Measurements from ENCODE around the gene ADAMTS16. TPM values are rescaled to one million over a fixed set of nuclear protein-coding genes. Genes with fewer than 3 reads are reported as not detected.
A peak's percentile ranks its signal among the peaks of the same experiment; 100 is the strongest.

Gene ADAMTS16
- total and polyA plus RNA-seq, 9 of the 15 experiments (the other 6 are each of a cell fraction or from before 2014, with no cell fraction given) = not detected

- TF ChIP-seq, protein P1, sequence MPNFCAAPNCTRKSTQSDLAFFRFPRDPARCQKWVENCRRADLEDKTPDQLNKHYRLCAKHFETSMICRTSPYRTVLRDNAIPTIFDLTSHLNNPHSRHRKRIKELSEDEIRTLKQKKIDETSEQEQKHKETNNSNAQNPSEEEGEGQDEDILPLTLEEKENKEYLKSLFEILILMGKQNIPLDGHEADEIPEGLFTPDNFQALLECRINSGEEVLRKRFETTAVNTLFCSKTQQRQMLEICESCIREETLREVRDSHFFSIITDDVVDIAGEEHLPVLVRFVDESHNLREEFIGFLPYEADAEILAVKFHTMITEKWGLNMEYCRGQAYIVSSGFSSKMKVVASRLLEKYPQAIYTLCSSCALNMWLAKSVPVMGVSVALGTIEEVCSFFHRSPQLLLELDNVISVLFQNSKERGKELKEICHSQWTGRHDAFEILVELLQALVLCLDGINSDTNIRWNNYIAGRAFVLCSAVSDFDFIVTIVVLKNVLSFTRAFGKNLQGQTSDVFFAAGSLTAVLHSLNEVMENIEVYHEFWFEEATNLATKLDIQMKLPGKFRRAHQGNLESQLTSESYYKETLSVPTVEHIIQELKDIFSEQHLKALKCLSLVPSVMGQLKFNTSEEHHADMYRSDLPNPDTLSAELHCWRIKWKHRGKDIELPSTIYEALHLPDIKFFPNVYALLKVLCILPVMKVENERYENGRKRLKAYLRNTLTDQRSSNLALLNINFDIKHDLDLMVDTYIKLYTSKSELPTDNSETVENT (CRISPR knock-in tag; IDR thresholded peaks at IDR 0.05) = no peak
- TF ChIP-seq MAZ (CRISPR knock-in tag; conservative IDR thresholded peaks at IDR 0.05 in 1 of 2, IDR thresholded peaks at IDR 0.05 in 1 of 2) = peak in 1 of 2 experiments; percentile 42; a peak in 1 of 4 replicates
- TF ChIP-seq RBM22 (IDR thresholded peaks at IDR 0.05; ENCODE audit: low read depth, low read length, poor library complexity, severe bottlenecking) = no peak
- no peak for TF ChIP-seq KLF6 (CRISPR knock-in tag; IDR thresholded peaks at IDR 0.05; ENCODE audit: borderline replicate concordance)
- TF ChIP-seq TARDBP (IDR thresholded peaks at IDR 0.05) = no peak
- no peak for TF ChIP-seq FOXO4 (CRISPR knock-in tag; IDR thresholded peaks at IDR 0.05)
- TF ChIP-seq JUND (IDR thresholded peaks at IDR 0.05; ENCODE audit: borderline replicate concordance, low read depth, low read length) = peak; percentile 94
- TF ChIP-seq JUND (tag; IDR thresholded peaks at IDR 0.05; ENCODE audit: borderline replicate concordance, low read depth, low read length) = peak; percentile 86; the same call in 2 of the 3 replicates
- TF ChIP-seq SMC3 (conservative IDR thresholded peaks at IDR 0.05; ENCODE audit: insufficient read depth, low read depth, low read length) = no peak
- no peak for TF ChIP-seq ZNF431 (CRISPR knock-in tag; IDR thresholded peaks at IDR 0.05)
- no peak for TF ChIP-seq CAMTA2 (CRISPR knock-in tag; conservative IDR thresholded peaks at IDR 0.05)
- TF ChIP-seq RBM39 (optimal IDR thresholded peaks at IDR 0.05; ENCODE audit: low read depth, low read length) = no peak
- TF ChIP-seq ZNF408 (CRISPR knock-in tag; IDR thresholded peaks at IDR 0.05; ENCODE audit: low read depth) = no peak
- TF ChIP-seq SMAD1 (IDR thresholded peaks at IDR 0.05; ENCODE audit: low read depth, low read length, partially characterized antibody) = no peak
- TF ChIP-seq ZBTB7A (IDR thresholded peaks at IDR 0.05; ENCODE audit: borderline replicate concordance, control insufficient read depth, low read depth, low read length) = no peak
- no peak for TF ChIP-seq TCF7L2 (IDR thresholded peaks at IDR 0.05; ENCODE audit: low read depth, low read length)
- TF ChIP-seq HBP1 (CRISPR knock-in tag; IDR thresholded peaks at IDR 0.05) = no peak
- no peak for TF ChIP-seq ZNF12 (CRISPR knock-in tag; IDR thresholded peaks at IDR 0.05)
- no peak for TF ChIP-seq NFXL1 (CRISPR knock-in tag; IDR thresholded peaks at IDR 0.05)
- peak; percentile 43; the same call in 1 of the 2 replicates for TF ChIP-seq POLR2H (tag; IDR thresholded peaks at IDR 0.05; ENCODE audit: low read depth)
- TF ChIP-seq, protein P2, sequence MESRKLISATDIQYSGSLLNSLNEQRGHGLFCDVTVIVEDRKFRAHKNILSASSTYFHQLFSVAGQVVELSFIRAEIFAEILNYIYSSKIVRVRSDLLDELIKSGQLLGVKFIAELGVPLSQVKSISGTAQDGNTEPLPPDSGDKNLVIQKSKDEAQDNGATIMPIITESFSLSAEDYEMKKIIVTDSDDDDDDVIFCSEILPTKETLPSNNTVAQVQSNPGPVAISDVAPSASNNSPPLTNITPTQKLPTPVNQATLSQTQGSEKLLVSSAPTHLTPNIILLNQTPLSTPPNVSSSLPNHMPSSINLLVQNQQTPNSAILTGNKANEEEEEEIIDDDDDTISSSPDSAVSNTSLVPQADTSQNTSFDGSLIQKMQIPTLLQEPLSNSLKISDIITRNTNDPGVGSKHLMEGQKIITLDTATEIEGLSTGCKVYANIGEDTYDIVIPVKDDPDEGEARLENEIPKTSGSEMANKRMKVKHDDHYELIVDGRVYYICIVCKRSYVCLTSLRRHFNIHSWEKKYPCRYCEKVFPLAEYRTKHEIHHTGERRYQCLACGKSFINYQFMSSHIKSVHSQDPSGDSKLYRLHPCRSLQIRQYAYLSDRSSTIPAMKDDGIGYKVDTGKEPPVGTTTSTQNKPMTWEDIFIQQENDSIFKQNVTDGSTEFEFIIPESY (CRISPR knock-in tag; IDR thresholded peaks at IDR 0.05) = no peak
These were observed 211.3 kb downstream of the ADAMTS16 start (continued) for GRCh38 chr5:5351288-5351979.
